Amniotic epithelial cell (primary cell): Measurements from ENCODE around the gene ZC3H6.

Experiments
- DNase-seq: peaks from one replicate; pipeline ENCODE4 v3.0.0-alpha.2; 2010; ENCODE audit warnings: low read depth

ZC3H6 gene, protein sequence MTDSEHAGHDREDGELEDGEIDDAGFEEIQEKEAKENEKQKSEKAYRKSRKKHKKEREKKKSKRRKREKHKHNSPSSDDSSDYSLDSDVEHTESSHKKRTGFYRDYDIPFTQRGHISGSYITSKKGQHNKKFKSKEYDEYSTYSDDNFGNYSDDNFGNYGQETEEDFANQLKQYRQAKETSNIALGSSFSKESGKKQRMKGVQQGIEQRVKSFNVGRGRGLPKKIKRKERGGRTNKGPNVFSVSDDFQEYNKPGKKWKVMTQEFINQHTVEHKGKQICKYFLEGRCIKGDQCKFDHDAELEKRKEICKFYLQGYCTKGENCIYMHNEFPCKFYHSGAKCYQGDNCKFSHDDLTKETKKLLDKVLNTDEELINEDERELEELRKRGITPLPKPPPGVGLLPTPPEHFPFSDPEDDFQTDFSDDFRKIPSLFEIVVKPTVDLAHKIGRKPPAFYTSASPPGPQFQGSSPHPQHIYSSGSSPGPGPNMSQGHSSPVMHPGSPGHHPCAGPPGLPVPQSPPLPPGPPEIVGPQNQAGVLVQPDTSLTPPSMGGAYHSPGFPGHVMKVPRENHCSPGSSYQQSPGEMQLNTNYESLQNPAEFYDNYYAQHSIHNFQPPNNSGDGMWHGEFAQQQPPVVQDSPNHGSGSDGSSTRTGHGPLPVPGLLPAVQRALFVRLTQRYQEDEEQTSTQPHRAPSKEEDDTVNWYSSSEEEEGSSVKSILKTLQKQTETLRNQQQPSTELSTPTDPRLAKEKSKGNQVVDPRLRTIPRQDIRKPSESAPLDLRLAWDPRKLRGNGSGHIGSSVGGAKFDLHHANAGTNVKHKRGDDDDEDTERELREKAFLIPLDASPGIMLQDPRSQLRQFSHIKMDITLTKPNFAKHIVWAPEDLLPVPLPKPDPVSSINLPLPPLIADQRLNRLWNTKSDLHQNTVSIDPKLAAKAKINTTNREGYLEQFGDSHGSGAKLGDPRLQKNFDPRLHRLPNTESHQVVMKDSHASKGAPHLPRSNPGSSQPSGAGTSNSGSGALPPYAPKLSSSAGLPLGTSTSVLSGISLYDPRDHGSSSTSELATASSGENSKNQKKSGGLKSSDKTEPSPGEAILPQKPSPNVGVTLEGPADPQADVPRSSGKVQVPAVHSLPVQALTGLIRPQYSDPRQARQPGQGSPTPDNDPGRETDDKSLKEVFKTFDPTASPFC

DNA sequence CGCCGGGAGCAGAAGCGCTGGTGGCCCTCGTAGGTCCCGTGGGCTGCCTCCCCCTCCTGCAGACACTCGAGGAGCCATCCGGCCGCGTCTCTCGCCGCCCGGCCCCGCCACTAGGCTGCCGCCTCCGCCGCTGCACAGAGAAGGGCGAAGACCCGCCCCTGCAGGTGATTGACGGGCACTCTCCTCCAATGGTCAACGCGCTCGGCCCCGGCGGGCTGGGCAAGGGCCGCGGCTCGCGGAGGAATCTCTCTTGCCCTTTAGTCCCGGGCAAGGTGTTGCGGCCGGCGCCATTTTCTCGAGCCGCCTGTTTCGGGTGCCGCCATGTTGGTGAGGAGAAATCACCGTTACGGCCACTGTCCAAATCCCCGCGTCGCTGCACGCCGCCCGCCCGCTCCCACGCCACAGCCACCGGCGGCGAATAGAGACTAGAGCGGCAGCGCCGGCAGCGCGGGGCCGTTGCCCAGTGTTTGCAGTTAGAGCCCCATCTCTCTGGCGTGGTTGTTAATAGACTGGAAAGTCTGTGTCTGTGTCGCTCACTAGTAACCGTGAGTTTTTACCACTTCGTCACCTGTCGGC lies at the start of gene ZC3H6:
Gene ZC3H6, plus strand, starts transcription at position 287 of the 576 bp plus-strand sequence. CDS start 398 bp downstream, outside the sequence.
- peak; percentile 98 for DNase-seq

DNA sequence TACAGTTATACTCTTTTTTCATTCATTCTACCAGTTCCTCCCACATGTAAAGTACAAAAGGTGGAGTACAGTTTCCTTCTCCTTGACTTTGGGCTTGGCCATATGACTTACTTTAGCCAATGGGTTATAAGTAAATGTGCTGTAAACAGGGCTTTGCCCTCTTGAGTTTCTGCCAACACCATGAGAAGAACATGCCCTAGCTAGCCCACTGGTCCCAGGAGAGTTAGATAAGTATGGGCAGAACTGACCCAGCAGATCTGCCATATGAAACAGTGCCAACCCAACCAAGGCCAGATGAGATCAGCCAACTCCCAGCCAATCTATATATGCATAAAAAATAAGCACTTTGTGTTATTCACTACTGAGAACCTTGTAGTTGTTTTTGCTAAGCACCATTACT lies 46.0 kb upstream of the ZC3H6 start:
- peak; percentile 1 for DNase-seq

DNA sequence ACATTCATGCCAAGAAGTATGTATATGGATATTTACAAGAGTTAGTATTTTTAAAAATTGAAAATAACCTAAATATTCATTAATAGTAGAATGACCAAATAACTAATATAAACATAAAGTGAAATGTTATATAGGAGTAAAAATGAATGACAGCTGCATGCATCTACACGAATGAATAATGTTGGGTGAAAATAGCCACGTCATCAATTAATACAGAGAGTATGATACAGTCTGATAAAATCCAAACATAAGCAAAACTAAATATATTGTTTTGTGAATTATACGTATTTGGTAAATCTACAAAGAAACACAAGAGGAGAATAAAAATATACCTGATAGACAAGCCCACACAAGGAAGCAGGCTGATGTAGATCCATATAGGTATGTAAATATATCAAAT lies 45.0 kb upstream of the ZC3H6 start:
- no peak for DNase-seq

DNA sequence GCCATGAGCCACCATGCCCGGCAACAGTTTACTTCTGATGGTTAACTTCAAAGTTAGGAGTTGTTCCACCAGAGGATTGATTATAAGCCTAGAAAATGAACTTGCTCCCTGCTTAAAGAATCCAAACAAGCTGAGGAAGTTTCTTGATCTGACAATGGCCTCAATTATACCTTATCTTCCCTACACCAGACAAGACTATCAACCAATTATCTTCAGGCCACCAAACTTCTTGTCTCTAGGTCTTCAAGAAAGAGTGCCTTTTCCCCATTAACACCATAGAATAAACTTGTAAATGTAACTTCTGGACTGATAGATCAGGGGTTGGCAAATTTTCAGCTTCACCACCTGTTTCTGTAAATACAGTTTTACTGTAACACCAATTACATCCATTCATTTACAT lies 35.5 kb upstream of the ZC3H6 start:
- DNase-seq = no peak

DNA sequence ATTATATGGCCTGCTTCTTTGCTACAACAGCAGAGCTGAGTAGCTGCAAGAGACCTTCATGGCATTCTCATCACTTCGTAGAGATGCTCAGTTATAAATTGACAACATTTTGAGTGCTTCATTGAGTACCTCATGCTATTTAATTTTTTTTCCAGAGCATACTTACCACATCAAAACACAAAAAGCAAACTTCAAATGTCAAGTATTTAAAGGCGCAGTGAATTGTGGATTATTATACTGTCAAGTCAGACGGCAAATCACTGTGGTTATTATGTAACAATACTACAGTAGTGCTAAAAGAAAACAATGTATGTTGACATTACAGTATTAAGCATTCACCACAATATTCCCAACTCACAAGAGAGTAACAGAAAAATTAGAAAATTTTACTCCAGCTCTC lies 33.0 kb upstream of the ZC3H6 start:
- no peak for DNase-seq

DNA sequence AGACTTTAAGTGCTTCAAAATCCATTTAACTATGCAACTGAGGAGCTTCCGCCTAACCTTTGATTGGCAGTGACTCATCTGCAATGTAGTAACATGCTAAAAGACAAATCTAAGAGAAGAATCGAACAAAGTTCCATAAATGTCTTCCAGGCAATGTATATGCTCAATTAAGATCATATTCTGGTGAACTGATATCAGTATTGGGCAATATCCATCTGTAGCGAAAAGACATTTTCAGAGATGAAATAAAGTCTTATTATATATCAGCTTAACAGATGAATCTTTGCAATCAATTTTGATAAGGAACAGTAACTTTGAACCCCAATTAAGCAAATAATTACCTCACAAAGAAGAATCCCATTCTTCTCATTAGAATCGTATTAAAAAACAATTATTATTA lies 32.2 kb upstream of the ZC3H6 start:
- peak; percentile 2 for DNase-seq

DNA sequence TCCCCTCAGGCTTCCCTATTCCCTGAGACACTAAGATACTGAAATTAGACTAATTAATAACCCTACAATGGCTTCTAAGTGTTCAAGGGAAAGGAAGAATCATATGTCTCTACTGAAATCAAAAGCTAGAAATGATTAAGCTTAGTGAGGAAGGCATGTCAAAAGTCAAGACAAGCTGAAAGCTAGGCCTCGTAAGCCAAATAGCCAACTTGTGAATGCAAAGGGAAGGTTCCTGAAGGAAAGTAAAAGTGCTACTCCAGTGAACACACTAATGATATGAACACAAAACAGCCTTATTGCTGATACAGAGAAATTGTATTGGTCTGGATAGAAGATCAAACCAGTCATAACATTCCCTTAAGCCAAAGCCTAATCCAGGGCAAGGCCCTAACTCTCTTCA lies 30.5 kb upstream of the ZC3H6 start:
- DNase-seq = no peak

DNA sequence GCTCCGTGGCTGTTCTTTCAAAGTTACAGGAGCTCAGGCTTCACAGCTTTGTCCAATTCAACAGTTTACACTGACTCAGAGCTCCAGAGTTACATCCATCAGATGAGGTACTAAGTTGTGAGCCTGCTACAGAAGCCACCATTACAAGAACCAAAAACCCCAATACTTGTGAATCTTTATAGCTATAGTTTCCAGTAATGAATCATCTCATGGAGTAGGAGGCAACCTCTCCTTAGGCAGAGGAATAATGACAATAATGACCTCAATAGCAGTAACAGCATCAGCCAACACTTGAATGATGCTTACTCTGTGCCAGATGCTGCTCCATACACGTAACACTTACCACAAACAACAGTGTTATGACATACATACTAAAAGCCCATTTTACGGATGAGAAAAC lies 24.1 kb upstream of the ZC3H6 start:
- DNase-seq = no peak

DNA sequence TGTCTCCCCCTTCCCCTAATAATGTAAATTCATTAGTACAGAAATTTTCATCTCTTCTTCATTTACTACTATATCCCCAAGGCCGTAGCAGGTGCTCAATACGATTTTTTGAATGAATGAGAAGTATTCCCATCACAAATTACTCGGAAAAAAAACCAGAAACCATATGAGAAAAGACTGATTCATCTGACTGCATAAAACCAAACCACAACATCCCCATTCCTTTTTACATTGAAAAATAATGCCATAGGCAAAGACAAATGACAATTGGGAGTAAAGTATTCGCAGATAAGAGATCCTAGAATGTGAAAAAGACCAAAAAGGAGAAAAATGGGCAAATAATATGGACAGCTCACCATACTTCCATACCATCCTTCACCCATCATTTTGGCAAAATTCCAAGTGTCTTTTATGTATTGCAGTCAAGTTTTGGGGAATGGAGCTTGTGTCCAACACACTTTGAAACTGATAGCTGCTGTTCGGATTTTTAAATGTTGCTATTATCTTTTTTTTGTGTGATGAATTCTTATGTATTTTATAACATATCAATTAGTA lies 22.1 kb upstream of the ZC3H6 start:
- no peak for DNase-seq

DNA sequence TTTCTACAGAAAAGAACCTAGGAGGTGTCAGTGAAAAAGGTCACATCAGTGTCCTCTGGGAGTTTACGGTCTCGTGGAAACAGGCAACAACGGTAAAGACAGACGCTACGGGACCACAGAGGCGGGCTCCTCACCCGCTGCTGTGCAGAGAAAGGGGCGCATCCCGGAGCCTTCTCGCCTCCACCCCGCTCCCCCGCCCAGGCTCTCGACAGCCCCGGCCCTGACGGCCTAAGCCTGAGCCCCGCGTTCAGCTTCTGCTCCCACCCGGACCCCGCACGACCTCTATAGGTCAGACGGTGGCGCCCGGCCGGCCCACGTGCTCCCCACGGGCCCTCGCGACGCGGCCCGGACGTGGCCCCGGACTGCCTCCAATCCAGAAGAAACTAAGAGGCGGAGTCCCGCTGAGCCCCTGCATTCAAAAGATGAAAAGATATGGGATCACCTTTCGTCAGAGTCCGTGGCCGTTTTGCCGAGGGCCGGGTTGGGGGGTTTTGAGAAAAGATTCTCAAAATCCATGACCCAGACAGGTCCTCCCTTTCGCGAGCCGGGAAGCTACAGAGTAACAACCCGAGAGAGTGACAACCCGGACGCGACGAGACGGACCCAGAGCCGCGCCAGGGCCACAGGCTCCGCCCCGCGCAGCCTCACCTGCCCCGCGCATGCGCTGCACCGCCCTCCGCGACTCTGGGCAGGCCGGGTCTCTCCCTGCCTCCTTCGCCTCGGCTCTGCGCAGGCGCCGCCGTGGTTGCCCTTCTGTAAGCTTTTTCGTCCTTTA lies 20.7 kb upstream of the ZC3H6 start, which contains the start of gene ZC3H8:
Gene ZC3H8, minus strand, starts transcription at position 577 of the 775 bp plus-strand sequence. Its CDS starts 61 bp downstream, at position 516.
- DNase-seq = peak; percentile 69

DNA sequence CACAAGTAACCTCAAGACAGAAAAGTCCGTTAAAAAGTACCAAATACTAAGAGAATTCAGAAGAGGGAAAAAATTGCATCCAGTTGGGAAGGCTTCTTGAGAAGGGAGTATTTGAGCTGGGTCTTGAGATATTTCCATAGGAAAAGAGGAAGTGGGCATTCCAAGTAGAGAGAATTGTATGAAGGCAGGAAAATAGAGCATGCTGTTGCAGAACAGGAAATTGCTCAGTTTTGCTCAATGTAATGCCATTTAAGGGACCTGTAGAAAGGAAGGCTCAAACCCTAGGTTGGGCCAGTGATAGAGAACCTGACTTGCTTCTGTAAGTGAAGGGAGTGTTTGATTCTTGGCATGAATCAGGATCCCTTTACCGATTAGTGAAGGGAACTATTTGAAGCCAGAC lies 19.5 kb upstream of the ZC3H6 start:
- no peak for DNase-seq

DNA sequence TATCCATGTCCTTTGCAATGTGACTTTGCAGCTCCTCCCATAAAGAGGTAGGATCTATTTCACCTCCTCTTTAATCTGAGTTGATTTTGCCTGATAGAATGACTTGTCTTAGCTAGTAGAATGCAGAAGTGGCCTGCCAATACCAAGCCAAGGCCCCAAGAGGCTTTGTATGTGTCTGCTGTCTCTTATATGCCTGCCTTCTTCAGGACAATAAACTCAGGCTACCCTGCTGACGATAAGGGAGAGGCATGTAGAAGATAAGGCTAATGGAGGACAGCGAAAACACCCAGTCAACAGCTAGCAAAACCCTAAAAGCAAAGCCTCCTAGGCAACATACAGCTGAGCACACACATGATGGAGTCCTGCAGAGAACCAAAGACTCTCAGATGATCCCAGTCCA lies 18.7 kb upstream of the ZC3H6 start:
- no peak for DNase-seq

DNA sequence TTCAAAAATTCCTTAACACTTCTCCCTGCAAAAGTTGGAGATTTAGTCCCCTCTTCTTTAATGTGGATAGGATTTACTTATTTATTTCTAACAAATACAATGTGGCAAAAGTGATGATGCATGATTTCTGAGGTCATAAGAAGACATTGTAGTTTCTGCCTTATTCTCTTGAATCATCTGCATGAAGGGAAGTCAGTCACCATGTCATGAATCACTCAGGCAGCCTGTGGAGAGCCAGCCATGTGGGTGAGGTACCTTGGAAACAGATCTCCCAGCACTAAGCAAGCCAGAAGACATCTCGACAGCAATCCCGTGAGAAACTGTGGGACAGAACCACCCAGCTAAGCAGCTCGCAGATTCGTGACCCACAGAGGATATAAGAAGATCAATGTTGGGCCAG lies 17.8 kb upstream of the ZC3H6 start:
- DNase-seq = peak; percentile 38

DNA sequence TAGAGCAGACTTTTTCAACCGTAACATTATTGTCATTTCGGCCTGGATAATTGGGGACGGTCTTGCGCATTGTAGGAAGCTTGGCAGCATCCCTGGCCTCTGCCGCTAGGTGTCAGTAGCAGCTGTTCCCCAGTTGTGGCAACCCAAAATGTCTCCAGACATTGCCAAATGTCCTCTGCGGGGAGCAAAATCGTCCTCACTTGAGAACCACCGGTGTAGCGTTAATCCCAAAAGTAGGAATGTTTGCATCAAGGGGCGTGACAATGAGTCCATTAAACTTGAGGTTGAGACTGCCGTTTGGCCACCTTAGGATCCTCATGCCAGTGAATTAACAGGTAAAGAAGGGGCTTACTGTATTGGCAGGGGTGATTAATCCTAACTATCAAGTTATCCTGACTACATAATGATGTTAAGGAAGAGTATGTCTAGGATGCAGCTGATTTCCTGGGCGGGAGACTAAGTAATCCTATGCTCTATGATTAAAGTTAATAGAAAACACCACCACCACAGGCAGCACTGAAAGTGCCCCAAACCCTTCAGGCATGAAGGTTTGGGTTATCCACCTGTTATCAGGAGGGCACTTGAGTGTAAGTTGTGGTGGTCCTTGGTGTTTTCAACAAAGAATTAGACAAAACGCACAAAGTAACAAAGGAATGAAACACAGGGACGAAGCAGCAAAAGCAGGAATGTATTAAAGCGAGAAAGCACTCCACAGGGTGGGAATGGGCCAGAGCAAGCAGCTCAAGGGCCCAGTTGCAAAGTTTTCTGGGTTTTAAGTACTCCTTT lies 15.7 kb upstream of the ZC3H6 start:
- peak; percentile 63 for DNase-seq

DNA sequence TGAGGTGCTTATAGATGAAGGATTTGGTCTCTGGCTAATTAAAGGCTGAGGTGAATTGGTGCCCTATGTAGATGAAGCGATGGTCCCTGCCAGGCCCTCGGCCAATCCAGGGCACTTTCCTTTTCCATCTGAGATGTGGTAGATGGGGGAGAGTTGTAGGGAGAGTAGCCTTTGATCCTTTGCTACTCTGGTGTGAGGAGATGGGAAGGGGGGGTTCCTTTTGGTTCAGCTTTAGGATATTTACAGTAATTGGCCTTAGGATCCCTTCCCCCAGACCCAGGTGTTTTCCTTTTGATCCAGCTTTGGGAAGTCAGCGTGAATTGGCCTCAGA lies 15.1 kb upstream of the ZC3H6 start:
- no peak for DNase-seq

DNA sequence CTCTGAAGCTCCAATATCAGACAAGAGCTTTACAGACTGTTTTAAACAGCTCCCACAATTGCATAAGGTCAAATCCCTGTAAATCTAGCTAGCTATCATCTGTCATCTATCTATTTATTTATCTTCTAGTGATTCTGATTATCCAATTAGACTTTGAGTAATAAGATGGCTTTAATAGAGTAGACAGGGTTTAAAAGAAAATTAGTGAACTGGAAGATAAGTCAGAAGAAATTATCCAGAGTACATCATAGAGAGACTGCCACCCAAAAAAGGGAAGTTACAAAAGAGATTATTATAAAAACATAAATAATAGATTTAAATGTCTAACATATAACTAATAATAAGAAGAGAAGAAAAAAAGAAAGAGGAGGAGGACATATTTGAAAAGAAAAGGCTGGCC lies 12.5 kb upstream of the ZC3H6 start:
- DNase-seq = no peak

DNA sequence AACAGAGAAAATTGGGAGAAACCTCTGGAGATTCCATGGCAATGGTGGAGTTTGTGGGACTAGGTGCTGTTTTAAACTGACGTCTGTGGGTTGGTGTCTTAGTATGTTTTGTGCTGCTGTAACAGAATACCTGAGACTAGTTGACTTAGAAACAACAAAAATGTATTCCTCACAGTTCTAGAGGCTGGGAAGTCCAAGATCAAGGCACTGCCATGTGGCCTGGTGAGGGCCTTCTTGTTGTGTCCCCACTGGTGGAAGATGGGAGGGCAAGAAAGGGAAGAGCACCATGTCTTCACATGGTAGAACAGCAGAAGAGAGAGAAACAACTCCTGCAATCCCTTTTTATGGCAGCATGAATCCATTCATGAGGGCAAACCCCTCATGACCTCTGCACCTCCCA lies 6.8 kb upstream of the ZC3H6 start:
- DNase-seq = no peak

DNA sequence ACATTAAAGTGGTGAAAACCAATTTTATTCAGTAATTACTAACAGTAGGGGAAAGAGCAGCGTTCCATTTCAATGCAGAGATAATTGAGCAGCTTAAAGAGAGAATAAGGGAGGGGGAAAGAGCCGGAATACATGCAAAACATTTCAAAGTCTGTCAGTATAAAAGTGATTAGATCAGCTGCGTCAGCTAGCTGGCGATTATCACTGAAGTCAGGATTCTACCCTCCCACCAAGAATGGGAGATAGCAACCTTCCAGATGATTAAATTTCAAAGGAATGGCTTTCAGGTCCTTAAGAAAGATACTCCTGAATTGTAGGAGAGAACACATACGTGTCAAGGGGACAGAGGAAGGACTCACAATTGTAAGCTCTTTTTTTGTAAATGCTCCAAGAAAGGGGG lies 2.7 kb upstream of the ZC3H6 start:
- no peak for DNase-seq

DNA sequence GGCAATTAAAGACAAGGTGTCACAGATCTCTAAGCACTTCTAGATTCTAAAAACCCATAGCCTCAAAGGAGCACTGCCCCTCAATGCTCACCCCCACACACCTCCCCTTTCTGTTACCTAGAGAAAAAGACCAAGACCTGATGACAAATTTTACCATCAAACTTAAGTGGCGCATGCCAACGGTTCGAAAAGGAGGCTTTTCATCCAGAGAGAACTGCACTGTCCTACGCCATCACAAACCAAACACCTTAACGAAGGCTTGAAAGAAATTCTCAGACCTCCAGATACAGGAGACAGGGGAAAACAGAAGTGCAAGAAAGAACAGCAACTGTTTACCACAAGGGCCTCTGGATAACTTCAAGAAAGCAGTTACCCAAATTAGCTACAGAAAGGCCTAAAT lies 2.0 kb upstream of the ZC3H6 start:
- DNase-seq = no peak
